ENCODE data around the gene KIF5B.
A peak's percentile ranks its signal among the peaks of the same experiment; 100 is the strongest.
"Not testable (repeated sequence)": the region's sequence is repeated elsewhere in the genome, so short reads cannot be mapped to it uniquely, and the experiment has no call there.

KIF5B gene

DNA sequence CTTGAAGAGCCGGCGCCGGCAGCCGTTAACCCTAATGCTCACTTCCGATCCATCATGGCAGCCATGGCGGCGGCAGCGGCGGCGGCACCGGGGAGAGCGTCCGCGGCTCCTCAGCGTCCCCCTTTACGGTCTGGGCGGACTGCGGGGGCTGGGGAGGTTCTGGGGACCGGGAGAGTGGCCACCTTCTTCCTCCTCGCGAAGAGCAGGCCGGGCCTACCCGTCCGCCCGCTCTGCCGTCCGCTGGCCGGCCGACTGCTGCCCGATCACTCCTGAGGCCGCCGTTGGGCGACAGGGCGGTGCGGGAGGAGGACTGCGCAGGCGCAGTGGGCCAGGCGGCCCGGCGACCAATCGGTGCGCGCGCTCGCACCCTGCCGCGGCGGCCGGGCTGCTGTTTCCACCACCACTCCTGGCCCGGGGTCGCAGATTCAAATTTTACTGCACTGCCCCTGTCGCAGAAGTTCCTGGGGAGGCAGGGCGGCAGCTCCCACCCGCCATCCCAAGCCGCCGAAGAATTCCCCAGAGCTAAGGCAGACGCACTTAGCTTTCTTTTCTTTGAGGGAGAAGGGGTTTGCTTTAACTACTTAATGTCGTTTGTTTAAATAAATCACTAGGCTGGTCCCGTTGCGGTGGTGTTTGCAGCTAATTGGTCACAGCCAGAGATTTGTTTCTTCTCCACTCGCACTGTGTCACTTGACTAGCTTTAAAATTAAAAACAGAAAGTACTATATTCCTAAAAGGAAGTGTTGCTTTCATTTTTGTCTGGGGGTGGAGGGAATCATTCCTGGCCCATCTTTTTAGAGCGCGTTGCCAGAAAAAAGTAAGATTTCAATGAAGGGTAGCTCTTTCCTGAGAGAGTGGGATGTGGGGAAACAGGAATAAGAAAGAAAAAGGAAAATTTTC is at the start of gene KIF5B:
Gene KIF5B, minus strand, starts transcription at position 290 of the 900 bp plus-strand sequence. CDS start 452 bp downstream, outside the sequence.
- no peaks in the 10 kb centered on the region for H3K9me3 ChIP-seq
- DNase-seq (ENCODE audit: low spot score in 2 of 2): peak; percentile 82 to 92
- in situ Hi-C loops (cut with MboI; ENCODE audit: low sequenced_read_pairs): no loop called here
- peak within 1 kb of the TSS; percentile 92 for H3K4me3 ChIP-seq
- H3K4me1 ChIP-seq: peaks cover 20% of the 10 kb centered on the region
- no peaks in the 10 kb centered on the region for H3K27me3 ChIP-seq (ENCODE audit: low read depth)
- H3K36me3 ChIP-seq (replicated peaks): no peaks in the 10 kb centered on the region

DNA sequence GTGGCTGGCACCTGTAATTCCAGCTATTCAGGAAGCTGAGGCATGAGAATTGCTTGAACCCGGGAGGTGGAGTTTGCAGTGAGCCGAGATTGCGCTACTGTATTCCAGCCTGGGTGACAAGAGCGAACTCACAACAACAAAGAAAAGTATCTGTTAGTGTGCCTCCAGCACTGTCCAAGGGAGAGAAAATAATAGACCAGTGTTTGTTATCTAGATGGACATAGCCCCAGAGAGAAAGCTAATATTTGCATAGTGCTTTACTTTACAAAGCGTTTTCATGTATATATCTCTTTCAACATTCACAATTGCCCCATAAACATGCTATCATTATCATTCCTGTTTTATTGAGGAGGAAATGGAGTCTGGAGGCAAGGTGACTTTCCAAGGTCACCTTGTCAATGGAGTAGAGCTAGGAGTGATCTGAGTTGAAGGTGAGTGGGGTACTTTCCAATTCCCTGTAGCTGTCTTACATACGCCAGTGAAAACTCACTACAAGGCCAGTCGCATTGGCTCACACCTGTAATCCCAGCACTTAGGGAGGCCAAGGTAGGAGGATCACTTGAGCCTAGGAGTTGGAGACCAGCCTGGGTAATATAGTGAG is 49.7 kb upstream of the KIF5B start:
- no peaks in the 10 kb centered on the region for H3K36me3 ChIP-seq (replicated peaks)
- no peaks in the 10 kb centered on the region for H3K4me1 ChIP-seq
- H3K9me3 ChIP-seq: no peaks in the 10 kb centered on the region
- in situ Hi-C loops (cut with MboI; ENCODE audit: low sequenced_read_pairs): no loop called here
- no peak for DNase-seq (ENCODE audit: low spot score in 2 of 2)
- H3K27me3 ChIP-seq (ENCODE audit: low read depth): no peaks in the 10 kb centered on the region
- no peak overlapping the region for H3K4me3 ChIP-seq

DNA sequence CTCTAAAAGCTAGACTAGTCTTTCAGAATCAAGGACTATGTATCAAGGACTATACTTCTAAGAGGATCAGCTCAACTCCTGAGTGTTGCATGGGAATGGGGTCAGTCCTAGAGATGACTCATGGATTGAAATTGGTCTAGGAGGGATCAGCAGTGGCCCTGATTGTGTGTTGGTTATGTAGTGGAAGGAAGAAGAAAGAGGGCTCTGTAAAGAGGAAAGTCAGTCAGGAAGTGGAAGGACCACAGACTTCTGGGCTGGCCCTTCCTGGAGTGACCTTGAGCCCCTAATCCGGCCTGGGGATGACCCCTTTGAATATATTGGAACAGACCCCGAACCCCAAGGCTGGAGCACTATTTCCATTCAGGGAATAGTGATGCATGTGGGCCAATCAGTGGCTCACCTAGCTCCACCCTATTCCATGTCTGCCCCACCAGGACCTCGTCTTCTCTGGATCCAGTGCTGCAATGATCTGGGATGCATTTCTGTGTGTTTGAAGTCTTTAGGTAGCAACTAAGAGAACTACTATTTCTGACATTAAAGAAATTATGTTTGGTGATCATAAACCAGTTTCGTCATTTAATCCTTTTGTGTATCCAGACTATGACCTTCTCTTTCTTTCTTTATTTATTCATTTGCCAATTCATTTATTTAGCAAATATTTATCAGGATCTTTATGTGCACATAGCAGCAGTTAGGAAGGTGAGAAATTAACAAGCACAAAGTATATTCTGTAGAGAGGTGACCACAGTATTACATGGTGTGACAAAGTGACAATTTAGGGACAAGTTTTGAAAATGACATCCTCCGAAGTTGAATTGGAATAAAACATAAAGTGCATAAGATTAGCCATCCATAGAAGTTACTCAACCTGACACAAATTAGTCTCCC is 48.6 kb upstream of the KIF5B start:
- Histone ChIP-seq H3K36me3 (replicated peaks) (no peaks in the 10 kb centered on the region), H3K4me3 (no peak overlapping the region), H3K4me1 (no peaks in the 10 kb centered on the region), H3K27me3 (ENCODE audit: low read depth) (no peaks in the 10 kb centered on the region), H3K9me3 (no peaks in the 10 kb centered on the region)
- in situ Hi-C loops (cut with MboI; ENCODE audit: low sequenced_read_pairs): no loop called here
- no peak for DNase-seq (ENCODE audit: low spot score in 2 of 2)

DNA sequence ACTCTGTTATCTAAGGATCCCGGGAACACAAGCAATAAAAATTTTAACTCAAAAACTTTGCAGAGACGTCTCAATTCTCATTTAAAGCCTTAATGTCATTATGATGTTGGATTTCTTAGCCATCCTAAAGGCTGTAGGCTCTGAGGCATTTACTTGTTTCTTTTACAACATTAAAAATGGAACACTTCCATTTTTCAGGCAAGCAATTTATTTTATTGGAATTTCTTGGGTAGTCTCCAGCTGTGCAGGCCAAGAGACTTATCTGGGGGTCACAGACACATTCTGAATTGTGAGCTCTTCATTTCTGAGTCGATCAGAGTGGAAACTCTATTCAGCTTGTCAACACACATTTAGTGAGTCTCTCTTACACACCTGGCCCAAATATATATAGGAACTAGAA is 48.0 kb upstream of the KIF5B start:
- in situ Hi-C loops (cut with MboI; ENCODE audit: low sequenced_read_pairs): no loop called here
- DNase-seq (ENCODE audit: low spot score in 2 of 2): no peak

DNA sequence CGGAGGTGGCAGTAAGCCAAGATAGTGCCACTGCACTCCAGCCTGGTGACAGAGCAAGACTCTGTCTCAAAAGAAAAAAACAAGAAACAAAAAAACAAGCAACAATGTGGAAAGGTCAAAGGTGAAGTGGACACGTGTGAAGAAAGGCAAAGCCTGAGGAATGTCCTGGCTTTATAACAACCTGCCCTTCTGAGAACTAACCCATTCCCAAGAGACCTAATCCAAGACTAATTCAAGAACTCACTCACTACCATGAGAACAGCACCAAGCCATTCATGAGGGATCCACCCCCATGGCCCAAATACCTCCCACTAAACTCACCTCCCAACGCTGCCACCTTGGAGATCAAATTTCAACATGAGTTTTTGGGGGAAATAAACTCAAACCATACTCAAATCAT is 47.5 kb upstream of the KIF5B start:
- H3K27me3 ChIP-seq (ENCODE audit: low read depth): no peaks in the 10 kb centered on the region
- H3K4me1 ChIP-seq: no peaks in the 10 kb centered on the region
- no peaks in the 10 kb centered on the region for H3K9me3 ChIP-seq
- H3K4me3 ChIP-seq: no peak overlapping the region
- in situ Hi-C loops (cut with MboI; ENCODE audit: low sequenced_read_pairs): no loop called here
- no peak for DNase-seq (ENCODE audit: low spot score in 2 of 2)
- no peaks in the 10 kb centered on the region for H3K36me3 ChIP-seq (replicated peaks)

More for the DNA sequence above, 48.0 kb upstream of the KIF5B start:
- Histone ChIP-seq H3K9me3 (no peaks in the 10 kb centered on the region), H3K4me1 (no peaks in the 10 kb centered on the region), H3K36me3 (replicated peaks) (no peaks in the 10 kb centered on the region), H3K27me3 (ENCODE audit: low read depth) (no peaks in the 10 kb centered on the region), H3K4me3 (no peak overlapping the region)

DNA sequence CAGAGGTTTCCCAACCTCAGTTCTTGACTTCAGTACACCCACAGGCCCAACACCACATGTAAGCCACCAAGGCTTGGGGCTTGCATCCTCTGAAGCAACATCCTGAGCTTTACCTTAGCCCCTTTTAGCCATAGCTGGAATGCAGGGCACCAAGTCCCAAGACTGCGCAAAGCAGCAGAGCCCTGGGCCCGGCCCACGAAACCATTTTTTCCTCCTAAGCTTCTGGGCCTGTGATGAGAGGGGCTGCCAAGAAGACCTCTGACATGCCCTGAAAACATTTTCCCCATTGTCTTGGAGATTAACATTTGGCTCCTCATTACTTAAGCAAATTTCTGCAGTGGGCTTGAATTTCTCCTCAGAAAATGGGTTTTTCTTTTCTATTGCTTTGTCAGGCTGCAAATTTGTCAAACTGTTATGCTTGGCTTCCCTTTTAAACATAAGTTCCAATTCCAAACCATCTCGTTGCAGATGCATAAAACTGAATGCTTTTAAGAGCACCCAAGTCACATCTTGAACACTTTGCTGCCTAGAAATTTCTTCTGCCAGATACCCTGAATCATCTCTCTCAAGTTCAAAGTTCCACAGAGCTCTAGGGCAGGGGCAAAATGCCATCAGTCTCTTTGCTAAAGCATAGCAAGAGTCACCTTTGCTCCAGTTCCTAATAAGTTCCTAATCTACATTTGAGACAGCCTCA is 42.5 kb upstream of the KIF5B start:
- H3K4me1 ChIP-seq; H3K36me3 ChIP-seq (replicated peaks); in situ Hi-C loops (cut with MboI; ENCODE audit: low sequenced_read_pairs); H3K4me3 ChIP-seq; H3K27me3 ChIP-seq (ENCODE audit: low read depth); H3K9me3 ChIP-seq; DNase-seq (ENCODE audit: low spot score in 2 of 2): not testable (repeated sequence)

DNA sequence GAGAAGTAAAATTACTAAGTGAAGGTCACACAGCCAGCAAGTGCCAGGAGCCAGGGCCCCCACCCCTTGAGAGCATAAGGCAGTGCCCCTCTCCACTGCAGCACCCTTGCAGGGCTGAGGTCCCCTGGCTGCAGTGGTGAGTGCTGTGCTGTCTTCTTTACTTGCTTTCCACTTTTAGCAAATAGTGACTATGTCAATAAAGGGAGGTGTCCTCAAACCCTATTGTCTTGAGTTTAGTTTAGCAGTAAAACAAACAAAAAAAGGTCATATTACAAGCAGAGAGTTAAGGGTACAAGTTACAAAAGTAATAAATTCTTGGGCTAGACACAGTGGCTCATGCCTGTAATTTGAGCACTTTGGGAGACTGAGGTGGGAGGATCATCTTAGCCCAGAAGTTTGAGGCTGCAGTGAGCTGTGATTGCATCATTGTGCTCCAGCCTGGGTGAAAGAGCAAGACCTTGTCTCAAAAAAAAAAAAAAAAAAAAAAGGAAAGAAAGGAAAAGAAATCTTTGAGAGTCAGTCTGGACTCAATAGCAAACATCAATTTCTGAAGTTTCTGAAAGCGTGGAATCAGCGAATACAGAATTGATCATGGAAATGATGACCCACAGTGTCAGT is 39.0 kb upstream of the KIF5B start:
- Histone ChIP-seq H3K27me3 (ENCODE audit: low read depth) (no peaks in the 10 kb centered on the region), H3K9me3 (no peaks in the 10 kb centered on the region), H3K4me1 (peaks cover 3% of the 10 kb centered on the region; the same call in 1 of the 2 replicates), H3K4me3 (no peak overlapping the region), H3K36me3 (replicated peaks) (no peaks in the 10 kb centered on the region)
- in situ Hi-C loops (cut with MboI; ENCODE audit: low sequenced_read_pairs): no loop called here
- peak in 1 of 2 experiments; percentile 11 for DNase-seq (ENCODE audit: low spot score in 2 of 2)

DNA sequence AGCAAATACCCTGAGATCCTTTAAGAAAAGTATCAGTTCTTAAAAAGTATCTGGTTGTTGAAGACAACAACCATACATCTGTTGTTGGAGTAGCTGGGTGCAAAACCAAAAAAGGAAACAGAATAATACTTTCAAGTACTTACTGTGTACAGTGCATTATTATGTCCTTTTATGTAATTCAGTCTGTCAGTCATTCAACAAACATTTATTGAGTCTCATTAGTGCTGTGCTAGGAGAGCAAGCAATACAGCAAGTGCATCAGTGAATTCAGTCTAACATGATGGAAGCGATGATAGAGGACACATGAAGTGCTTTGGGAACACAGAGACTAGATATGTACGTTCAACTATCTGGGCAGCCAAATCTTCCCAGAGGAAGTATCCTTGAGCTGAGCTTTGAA is 37.4 kb upstream of the KIF5B start:
- H3K36me3 ChIP-seq (replicated peaks): no peaks in the 10 kb centered on the region
- no peak for DNase-seq (ENCODE audit: low spot score in 2 of 2)
- no peaks in the 10 kb centered on the region; the same call in 1 of the 2 replicates for H3K27me3 ChIP-seq (ENCODE audit: low read depth)
- no peak overlapping the region for H3K4me3 ChIP-seq
- in situ Hi-C loops (cut with MboI; ENCODE audit: low sequenced_read_pairs): no loop called here
- peaks cover 3% of the 10 kb centered on the region; the same call in 1 of the 2 replicates for H3K4me1 ChIP-seq
- H3K9me3 ChIP-seq: no peaks in the 10 kb centered on the region

DNA sequence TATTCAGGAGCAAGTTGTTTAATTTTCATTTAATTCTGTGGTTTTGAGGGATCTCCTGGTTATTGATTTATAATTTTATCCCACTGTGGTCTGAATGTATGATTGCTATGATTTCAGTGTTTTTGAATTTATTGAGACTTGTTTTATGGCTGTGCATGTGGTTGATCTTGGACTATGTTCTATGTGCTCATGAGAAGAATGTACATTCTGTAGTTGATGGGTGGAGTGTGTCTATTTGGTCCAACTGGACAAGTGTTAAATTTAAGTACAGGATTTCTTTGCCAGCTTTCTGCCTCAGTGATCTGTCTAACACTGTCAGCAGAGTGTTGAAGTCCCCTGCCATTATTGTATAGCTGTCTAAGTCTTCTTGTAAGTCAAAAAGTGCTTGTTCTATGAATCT is 34.8 kb upstream of the KIF5B start:
- no peak for DNase-seq (ENCODE audit: low spot score in 2 of 2)
- Histone ChIP-seq H3K4me3 (no peak overlapping the region), H3K9me3 (no peaks in the 10 kb centered on the region), H3K36me3 (replicated peaks) (no peaks in the 10 kb centered on the region), H3K4me1 (peaks cover 3% of the 10 kb centered on the region; the same call in 1 of the 2 replicates), H3K27me3 (ENCODE audit: low read depth) (no peaks in the 10 kb centered on the region; the same call in 1 of the 2 replicates)
- in situ Hi-C loops (cut with MboI; ENCODE audit: low sequenced_read_pairs): no loop called here

DNA sequence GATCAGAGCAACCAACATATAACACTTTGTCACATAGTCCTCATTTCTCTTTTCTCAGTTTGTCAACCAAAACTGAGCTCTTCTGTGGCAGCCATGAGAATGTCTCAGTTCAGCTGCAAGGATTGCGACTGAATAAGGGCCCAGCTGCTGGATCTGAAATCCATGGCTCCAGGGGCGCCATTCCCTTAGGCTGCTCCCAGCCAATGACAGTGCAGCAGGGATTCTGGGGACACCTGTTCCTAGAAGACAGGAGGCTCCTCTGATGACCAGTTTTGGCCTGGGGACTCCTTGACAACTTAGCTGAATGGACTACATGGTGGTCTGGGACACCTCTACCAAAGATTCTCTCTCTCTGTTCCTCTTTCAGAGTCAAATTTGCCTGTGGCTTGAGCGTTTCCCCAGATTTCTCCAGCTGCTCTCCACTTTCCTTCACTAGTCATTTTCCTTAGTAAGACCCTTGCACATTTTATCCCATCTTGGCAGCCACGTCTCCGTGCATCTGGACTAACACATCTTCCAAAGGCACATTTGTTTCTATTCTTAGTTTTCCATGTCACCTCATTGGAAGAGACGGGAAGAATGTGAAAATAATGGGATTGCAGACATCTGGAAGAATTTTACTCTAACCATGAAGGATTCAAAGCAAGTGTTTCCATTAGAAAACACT is 28.1 kb upstream of the KIF5B start:
- Histone ChIP-seq H3K9me3 (no peaks in the 10 kb centered on the region), H3K36me3 (replicated peaks) (no peaks in the 10 kb centered on the region), H3K4me1 (no peaks in the 10 kb centered on the region), H3K4me3 (no peak overlapping the region), H3K27me3 (ENCODE audit: low read depth) (no peaks in the 10 kb centered on the region; the same call in 1 of the 2 replicates)
- DNase-seq (ENCODE audit: low spot score in 2 of 2): no peak
- in situ Hi-C loops (cut with MboI; ENCODE audit: low sequenced_read_pairs): no loop called here

DNA sequence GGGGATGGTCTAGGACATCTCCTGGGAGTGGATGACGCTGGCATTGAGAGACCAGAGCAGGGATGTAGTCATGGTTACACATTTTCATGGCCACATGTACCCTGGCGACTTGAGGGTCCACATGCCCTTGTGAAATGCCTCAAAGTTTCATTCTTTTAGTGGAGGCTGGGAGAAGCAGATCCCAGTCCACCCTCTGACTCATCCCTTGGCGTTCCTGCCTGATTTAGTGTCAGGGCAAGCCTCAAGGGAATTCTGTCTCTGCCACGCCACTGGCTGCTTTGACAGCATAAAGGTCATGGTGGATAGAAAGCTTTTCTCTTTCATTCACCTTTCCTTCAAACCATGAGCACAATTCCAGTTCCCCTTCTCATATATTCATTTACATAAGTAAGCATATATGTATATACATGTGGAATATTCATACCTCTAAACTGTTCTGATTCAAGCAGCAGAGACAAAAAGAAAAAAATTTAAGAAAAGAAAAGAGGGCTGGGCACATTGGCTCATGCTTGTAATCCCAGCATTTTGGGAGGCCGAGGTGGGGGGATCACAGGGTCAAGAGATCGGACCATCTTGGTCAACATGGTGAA is 21.8 kb upstream of the KIF5B start:
- Histone ChIP-seq H3K27me3 (ENCODE audit: low read depth) (no peaks in the 10 kb centered on the region), H3K4me3 (no peak overlapping the region), H3K9me3 (no peaks in the 10 kb centered on the region), H3K4me1 (no peaks in the 10 kb centered on the region), H3K36me3 (replicated peaks) (no peaks in the 10 kb centered on the region)
- DNase-seq (ENCODE audit: low spot score in 2 of 2): peak in 1 of 2 experiments; percentile 13
- in situ Hi-C loops (cut with MboI; ENCODE audit: low sequenced_read_pairs): no loop called here

DNA sequence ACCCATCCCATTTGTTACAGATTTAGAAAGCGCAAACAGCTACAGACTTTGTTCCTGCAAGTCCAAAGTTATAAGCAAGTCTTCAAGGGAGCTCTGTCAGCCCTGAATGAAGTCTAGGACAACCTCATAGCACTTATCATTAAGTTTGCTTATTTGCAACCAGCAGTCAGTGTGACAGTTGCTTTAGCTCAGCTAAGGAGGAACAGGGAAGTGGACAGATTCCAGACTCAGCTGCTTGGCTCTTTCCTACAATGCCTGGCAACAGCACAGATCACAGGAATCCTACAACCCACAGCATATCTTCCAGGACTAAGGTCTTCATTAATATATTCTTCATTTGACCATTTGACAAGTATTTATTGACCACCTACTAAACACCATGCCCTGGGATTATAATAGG is 17.4 kb upstream of the KIF5B start:
- Histone ChIP-seq H3K27me3 (ENCODE audit: low read depth) (no peaks in the 10 kb centered on the region), H3K36me3 (replicated peaks) (no peaks in the 10 kb centered on the region), H3K4me1 (peaks cover under 1% of the 10 kb centered on the region), H3K4me3 (no peak overlapping the region), H3K9me3 (no peaks in the 10 kb centered on the region)
- DNase-seq (ENCODE audit: low spot score in 2 of 2): no peak
- in situ Hi-C loops (cut with MboI; ENCODE audit: low sequenced_read_pairs): no loop called here

All from HAP-1 (cell line).